ENCODE results near the gene DNER. TPM values are rescaled to one million over a fixed set of nuclear protein-coding genes. Genes with fewer than 3 reads are reported as not detected.
"Not testable (repeated sequence)": the region's sequence is repeated elsewhere in the genome, so short reads cannot be mapped to it uniquely, and the experiment has no call there.

DNER gene
- total RNA-seq, 1 experiment from 2014 or later, result 88.7 TPM

DNA sequence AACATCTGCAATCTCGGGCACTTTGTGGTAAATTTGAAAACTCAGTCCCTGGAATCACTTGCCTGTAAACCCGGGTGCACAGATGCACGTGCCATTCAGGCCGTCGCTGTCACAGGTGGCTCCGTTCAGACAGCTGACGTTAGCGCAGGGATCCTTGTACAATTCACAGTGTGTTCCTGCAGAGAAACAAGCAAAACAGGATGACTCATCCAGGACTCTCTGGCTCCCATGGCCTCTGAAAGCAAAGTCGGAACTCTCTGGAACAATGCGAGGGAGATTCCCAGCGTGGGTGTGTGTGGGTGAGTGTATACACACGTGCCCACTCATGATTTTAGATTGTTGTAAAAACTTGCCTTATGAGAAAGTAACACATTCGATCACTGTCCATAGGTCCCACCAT, 307.2 kb downstream of the DNER start:
- H3K4me3 ChIP-seq, result no peak overlapping the region
- no peaks in the 10 kb centered on the region for H3K9me3 ChIP-seq
- no peaks in the 10 kb centered on the region for H3K27me3 ChIP-seq
- peak; percentile 66 for DNase-seq
- H3K36me3 ChIP-seq, result no peaks in the 10 kb centered on the region

- no peak overlapping the region for H3K4me3 ChIP-seq
- no peaks in the 10 kb centered on the region for H3K36me3 ChIP-seq
- H3K27me3 ChIP-seq, result no peaks in the 10 kb centered on the region
- no peaks in the 10 kb centered on the region for H3K9me3 ChIP-seq
- DNase-seq, result no peak
Measured at GRCh38 chr2:229405796-229406195, 308.6 kb downstream of the DNER start.

- no peak for DNase-seq
- no peaks in the 10 kb centered on the region for H3K27me3 ChIP-seq
- H3K36me3 ChIP-seq, result no peaks in the 10 kb centered on the region
- no peak overlapping the region for H3K4me3 ChIP-seq
- H3K9me3 ChIP-seq, result no peaks in the 10 kb centered on the region
Measured at GRCh38 chr2:229403296-229403695, 311.1 kb downstream of the DNER start.

DNA sequence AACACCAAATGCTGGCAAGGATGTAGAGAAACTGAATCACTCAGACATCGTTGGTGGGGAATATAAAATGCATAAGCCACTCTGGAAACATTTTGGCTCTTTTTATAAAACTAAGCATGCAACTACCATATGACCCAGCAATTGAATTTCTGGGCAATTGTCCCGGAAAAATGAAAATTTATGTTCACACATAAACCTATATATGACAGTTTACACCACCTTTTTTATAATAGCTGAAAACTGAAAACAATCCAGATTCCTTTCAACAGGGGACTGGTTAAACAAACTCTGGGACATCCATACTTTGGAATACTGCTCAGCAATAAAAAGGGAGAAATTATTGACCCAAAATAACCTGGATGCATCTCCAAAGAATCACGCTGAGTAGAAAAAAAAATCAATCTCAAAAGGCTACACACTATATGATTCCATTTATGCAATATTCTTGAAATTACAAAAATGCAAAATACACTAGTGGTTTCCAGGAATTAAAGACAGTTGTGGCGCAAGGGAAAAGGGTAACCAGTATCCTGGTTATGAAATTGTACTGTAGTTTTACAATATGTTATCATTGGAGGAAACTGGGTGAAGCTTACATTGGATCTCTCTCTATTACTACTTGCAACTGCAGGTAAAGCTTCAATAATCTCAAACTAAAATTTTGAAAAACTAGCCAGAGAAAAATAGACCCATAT, 313.0 kb downstream of the DNER start:
- Histone ChIP-seq H3K27me3 (no peaks in the 10 kb centered on the region), H3K36me3 (no peaks in the 10 kb centered on the region), H3K9me3 (peaks cover 6% of the 10 kb centered on the region), H3K4me3 (no peak overlapping the region)
- DNase-seq, result no peak

DNA sequence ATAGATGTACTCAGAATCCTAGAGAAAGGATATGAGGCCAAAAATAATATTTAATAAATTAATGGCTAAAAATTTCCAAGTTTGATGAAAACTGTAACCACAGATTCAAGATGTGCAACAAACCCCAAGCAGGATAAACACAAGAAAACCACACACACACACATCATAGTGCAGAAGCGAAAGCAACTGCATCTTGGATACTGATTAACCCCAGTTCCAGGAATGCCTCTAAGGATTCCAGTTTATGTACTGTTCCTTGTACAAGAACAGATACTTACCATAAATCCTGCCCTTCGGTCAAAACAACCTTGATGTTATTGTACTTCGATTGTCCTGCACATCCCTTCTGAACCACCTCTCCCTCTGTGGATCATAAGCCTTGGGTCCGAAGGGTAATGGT, 320.4 kb downstream of the DNER start:
- Histone ChIP-seq H3K27me3 (no peaks in the 10 kb centered on the region), H3K4me3 (no peak overlapping the region), H3K9me3 (peaks cover 12% of the 10 kb centered on the region), H3K36me3 (no peaks in the 10 kb centered on the region; the same call in 1 of the 2 replicates)
- DNase-seq, result no peak

DNA sequence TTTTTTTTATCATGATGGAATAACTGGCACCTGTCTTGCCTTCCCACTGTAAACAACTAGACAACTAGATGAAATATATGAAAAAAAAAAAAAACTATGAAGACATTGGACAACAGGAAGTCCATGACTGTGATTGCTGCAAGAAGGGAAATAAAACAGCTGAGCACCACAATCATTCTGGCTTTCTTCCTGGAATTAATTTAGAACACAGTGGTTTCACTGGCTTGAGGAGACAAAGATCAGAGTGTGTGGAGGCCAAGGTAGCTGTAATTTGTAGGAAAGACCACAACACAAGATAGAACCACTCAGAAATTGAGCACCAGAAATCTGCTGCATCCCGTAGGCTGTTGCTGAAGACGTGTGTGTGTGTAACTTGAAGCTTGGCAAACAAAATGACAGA, 322.2 kb downstream of the DNER start:
- H3K27me3 ChIP-seq, result no peaks in the 10 kb centered on the region
- H3K4me3 ChIP-seq, result no peak overlapping the region
- H3K9me3 ChIP-seq, result peaks cover 8% of the 10 kb centered on the region
- no peak for DNase-seq
- no peaks in the 10 kb centered on the region; the same call in 1 of the 2 replicates for H3K36me3 ChIP-seq

DNA sequence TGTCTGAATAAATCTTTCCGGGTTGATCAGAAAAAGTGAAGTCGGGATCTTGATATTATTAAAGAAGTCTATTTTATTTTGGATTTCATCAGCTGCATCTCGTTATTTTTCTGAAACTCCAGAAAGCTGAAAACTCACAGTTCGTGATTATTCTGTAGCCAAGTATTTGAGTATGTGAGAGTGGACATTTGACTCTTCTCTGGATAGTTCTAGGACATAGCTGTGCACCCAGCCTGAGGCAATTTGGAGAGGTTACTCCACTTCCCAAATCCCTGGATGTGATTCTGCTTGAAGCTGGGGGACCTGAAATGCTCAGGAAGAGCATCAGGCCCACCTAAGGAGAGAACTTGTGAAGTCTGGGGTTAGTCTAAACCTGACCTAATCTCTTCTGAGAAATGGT, 325.6 kb downstream of the DNER start:
- no peaks in the 10 kb centered on the region for H3K27me3 ChIP-seq
- peaks cover 16% of the 10 kb centered on the region for H3K9me3 ChIP-seq
- no peak for DNase-seq
- H3K36me3 ChIP-seq, result peaks cover 10% of the 10 kb centered on the region
- no peak overlapping the region for H3K4me3 ChIP-seq

DNA sequence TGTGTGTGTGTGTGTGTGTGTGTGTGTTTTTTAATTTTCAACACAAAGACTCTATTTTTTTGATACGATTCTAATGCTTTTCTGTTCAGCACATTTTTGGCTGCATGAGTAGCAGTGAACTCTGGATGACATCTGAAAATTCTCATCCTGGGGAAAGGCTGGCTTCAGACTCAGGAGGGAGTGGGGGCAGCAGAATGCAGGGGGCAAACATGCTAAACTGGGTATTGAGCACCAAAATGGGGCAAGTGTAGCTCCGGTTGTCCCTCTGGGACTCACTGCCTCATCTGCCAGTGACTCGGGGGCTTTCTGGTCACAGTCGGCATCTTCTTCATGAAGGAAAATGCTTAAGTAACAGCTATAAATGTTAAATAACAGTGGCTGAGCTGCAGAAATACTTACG, 326.5 kb downstream of the DNER start:
- Histone ChIP-seq H3K27me3 (no peaks in the 10 kb centered on the region), H3K36me3 (peaks cover 10% of the 10 kb centered on the region), H3K4me3 (no peak overlapping the region), H3K9me3 (peaks cover 16% of the 10 kb centered on the region)
- DNase-seq, result no peak

- Histone ChIP-seq H3K4me3 (no peak overlapping the region), H3K27me3 (no peaks in the 10 kb centered on the region), H3K9me3 (peaks cover 14% of the 10 kb centered on the region), H3K36me3 (peaks cover 6% of the 10 kb centered on the region)
- DNase-seq, result no peak
Measured at GRCh38 chr2:229380101-229380625, 334.2 kb downstream of the DNER start.

GRCh38 chr2:229378386-229378785, 336.0 kb downstream of the DNER start:
- H3K4me3 ChIP-seq, result no peak overlapping the region
- no peaks in the 10 kb centered on the region for H3K27me3 ChIP-seq
- H3K9me3 ChIP-seq, result peaks cover 6% of the 10 kb centered on the region
- DNase-seq, result no peak
- peaks cover 10% of the 10 kb centered on the region for H3K36me3 ChIP-seq

DNA sequence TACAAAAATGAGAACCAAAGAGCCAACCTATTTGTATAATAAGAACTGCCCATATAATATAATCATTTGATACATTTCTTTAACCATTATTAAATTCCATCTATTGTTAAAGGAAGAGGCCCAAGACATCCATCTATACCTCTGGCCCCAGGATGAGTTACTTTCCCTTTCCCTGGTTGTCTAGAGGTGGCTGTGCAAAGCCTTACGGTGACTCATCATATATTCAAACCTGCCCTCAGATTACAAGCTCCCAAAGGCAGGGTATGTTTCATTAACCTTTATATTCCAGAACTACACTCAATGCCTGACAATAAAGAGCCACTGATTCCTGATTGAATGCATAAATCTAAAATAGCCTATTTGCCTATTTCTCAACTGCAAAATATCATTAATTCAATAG, 337.5 kb downstream of the DNER start:
- no peak for DNase-seq
- Histone ChIP-seq H3K27me3 (no peaks in the 10 kb centered on the region), H3K36me3 (peaks cover 10% of the 10 kb centered on the region), H3K4me3 (no peak overlapping the region), H3K9me3 (no peaks in the 10 kb centered on the region; the same call in 1 of the 2 replicates)

GRCh38 chr2:229375251-229375650, 339.1 kb downstream of the DNER start:
- no peak overlapping the region for H3K4me3 ChIP-seq
- no peak for DNase-seq
- no peaks in the 10 kb centered on the region for H3K9me3 ChIP-seq
- peaks cover 4% of the 10 kb centered on the region; the same call in 1 of the 2 replicates for H3K36me3 ChIP-seq
- H3K27me3 ChIP-seq, result no peaks in the 10 kb centered on the region

DNA sequence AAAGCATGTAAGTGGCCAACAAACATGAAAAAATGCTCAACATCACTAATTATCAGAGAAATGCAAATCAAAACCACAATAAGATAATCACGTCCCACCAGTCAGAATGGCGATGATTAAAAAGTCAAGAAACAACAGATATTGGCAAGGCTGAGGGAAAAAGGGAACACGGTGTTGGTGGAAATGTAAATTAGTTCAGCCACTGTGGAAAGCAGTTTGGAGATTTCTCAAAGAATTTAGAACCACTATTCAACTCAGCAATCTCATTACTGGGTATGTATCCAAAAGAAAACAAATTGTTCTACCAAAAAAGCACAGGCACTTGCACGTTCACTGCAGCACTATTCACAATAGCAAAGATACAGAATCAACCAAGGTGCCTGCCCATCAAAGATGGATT, 341.0 kb downstream of the DNER start:
- H3K36me3 ChIP-seq, result peaks cover 16% of the 10 kb centered on the region
- not testable (repeated sequence) for DNase-seq, H3K4me3 ChIP-seq, H3K27me3 ChIP-seq, H3K9me3 ChIP-seq

DNA sequence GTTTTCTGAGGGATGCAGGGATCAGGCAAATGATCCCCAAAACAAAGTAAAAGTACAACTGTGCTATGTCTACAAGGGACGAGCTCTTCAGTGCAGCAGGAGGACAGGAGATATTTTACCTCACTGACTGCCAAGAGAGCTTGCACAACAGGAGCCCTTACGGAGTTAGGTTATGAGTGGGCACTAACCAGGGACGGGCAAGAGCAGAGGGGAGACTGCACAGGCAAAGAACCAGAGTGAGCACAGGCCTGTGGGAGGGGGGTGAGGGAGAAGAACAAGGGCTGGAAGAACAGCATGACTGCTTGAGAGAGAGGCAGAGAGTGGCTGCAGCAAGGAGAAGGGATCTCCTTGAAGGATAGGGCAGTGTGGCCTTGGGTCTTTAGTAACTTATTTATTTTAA, 342.1 kb downstream of the DNER start:
- Histone ChIP-seq H3K9me3 (peaks cover 13% of the 10 kb centered on the region), H3K36me3 (peaks cover 21% of the 10 kb centered on the region), H3K4me3 (no peak overlapping the region), H3K27me3 (no peaks in the 10 kb centered on the region)
- no peak for DNase-seq

GRCh38 chr2:229371086-229371485, 343.3 kb downstream of the DNER start:
- peaks cover 27% of the 10 kb centered on the region for H3K36me3 ChIP-seq
- H3K9me3 ChIP-seq, result peaks cover 13% of the 10 kb centered on the region
- no peak for DNase-seq
- no peaks in the 10 kb centered on the region for H3K27me3 ChIP-seq
- no peak overlapping the region for H3K4me3 ChIP-seq

DNA sequence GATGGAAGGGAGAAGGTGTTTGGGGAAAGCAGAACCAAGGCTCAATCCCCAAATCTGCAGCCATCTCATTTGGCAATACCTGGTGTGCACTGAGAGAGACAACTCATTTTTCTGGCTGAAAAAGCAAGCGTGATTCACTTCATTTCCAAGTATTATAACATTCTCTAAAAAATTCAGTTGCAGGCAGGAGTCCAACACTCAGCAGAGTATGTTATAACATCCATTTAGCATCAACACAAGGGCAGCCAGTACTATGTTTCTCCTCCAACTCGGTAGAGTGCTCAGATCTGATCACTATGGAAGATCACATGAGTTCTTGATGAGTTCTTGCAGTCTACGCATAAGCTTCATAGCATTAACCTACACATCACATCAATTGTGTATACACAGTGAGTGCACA, 343.8 kb downstream of the DNER start:
- Histone ChIP-seq H3K9me3 (peaks cover 13% of the 10 kb centered on the region), H3K4me3 (no peak overlapping the region), H3K27me3 (no peaks in the 10 kb centered on the region), H3K36me3 (peaks cover 28% of the 10 kb centered on the region)
- peak; percentile 49 for DNase-seq

GRCh38 chr2:229363185-229363814, 351.1 kb downstream of the DNER start:
- DNase-seq, result peak; percentile 30
- H3K27me3 ChIP-seq, result no peaks in the 10 kb centered on the region
- H3K36me3 ChIP-seq, result peaks cover 12% of the 10 kb centered on the region
- no peak overlapping the region for H3K4me3 ChIP-seq
- H3K9me3 ChIP-seq, result peaks cover 3% of the 10 kb centered on the region

DNA sequence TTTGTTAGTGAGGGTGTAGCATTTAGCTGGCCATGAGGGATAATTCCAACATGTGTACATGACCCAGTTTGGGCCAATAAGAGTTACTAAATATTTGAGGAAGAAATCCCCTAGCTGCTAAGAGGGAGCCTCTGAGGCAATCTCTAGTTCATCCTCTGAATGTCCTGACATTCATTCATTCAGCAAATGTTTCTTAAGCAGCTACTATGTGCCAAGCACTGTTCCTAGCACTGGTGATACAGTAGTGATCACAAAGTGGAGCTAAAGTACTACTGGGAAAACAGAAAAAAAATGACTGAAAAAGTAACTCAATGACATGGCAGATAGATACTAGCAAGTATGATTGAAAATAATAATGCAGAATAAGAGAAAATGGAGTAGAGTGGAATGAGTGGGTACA, 363.5 kb downstream of the DNER start:
- H3K27me3 ChIP-seq, result no peaks in the 10 kb centered on the region
- no peak overlapping the region for H3K4me3 ChIP-seq
- DNase-seq, result no peak
- peaks cover 7% of the 10 kb centered on the region; the same call in 1 of the 2 replicates for H3K36me3 ChIP-seq
- peaks cover 5% of the 10 kb centered on the region; the same call in 1 of the 2 replicates for H3K9me3 ChIP-seq

Measured in MG63 (cell line).